NB4 (cell line): Measurements from ENCODE around the gene LRGUK.

Experiments
- DNase-seq: peaks from one replicate; pipeline ENCODE4 v3.0.0; 2010; ENCODE audit warnings: low read depth
- H3K4me3 ChIP-seq: one replicate; pipeline ENCODE4 v1.5.1; 2011; ENCODE audit warnings: mild to moderate bottlenecking, low read depth, low read length, moderate library complexity
- MYC ChIP-seq: IDR thresholded peaks from 2 replicates; pipeline ENCODE4 v1.6.1; 2011; ENCODE audit warnings: low read depth, low read length
- POLR2A ChIP-seq: IDR thresholded peaks from 2 replicates; pipeline ENCODE4 v1.6.1; 2011; ENCODE audit warnings: mild to moderate bottlenecking; ENCODE audit not compliant: insufficient read length; ENCODE audit errors: extremely low read depth
- TF ChIP-seq, protein P1 (sequence below): IDR thresholded peaks from one replicate; pipeline ENCODE4 v1.5.1; 2012; ENCODE audit warnings: low read depth, low read length
- TF ChIP-seq, protein P2 (sequence below): IDR thresholded peaks from 2 replicates; pipeline ENCODE4 v1.6.1; 2011; ENCODE audit warnings: low read depth, low read length

Gene LRGUK

DNA sequence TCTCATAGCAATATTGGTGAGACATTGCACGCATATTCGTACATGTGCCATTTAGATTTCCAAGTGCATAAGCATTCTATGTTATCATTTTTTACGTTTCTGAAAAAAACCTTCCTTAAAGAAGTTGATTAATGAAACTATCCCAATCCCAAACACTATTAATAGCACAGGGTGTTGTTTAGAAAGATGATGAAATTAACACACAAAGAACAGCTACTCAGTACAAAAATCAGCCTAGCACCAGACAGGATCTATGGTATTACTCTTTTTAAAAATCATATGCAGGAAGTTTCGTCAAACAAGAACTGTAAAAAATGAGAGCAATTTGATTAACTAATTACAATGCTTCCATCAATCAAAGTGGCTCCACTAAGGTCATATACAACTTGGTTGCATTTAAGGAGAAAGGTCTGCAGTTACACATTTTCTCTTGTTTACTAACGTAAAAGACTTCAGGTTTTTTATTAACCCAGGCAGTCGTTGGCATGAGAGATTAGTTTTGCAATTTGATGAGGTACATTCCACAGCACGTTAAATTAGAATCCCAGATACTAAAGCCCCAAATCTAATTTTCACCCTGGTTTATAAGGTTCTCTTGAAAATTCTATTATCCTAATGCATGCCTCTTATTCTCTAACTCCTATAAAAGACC lies 151.5 kb downstream of the LRGUK start:
- DNase-seq, result no peak
- TF ChIP-seq POLR2A (no peak), MYC (no peak)
- TF ChIP-seq, protein P1, sequence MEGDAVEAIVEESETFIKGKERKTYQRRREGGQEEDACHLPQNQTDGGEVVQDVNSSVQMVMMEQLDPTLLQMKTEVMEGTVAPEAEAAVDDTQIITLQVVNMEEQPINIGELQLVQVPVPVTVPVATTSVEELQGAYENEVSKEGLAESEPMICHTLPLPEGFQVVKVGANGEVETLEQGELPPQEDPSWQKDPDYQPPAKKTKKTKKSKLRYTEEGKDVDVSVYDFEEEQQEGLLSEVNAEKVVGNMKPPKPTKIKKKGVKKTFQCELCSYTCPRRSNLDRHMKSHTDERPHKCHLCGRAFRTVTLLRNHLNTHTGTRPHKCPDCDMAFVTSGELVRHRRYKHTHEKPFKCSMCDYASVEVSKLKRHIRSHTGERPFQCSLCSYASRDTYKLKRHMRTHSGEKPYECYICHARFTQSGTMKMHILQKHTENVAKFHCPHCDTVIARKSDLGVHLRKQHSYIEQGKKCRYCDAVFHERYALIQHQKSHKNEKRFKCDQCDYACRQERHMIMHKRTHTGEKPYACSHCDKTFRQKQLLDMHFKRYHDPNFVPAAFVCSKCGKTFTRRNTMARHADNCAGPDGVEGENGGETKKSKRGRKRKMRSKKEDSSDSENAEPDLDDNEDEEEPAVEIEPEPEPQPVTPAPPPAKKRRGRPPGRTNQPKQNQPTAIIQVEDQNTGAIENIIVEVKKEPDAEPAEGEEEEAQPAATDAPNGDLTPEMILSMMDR, result no peak
- TF ChIP-seq, protein P2, sequence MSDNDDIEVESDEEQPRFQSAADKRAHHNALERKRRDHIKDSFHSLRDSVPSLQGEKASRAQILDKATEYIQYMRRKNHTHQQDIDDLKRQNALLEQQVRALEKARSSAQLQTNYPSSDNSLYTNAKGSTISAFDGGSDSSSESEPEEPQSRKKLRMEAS, result no peak
- no peak overlapping the region for H3K4me3 ChIP-seq

DNA sequence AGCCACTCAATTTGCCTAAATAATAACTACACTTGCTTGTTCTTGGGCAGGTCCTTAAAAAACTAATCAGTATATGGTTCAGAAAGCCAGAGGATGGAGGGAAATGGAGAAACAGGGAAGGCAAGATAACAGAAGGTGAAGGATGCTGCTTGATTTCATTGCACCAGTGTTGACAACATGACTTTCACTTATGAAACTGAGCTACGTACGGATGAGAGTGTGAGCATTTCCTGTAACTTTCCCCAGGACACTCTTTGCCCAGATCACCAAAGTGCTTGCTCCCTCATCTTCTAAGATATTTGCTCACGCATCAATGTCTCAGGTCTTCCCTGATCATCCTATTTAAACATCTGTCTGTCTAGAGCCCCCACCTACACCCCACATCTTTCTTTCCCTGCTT lies 152.2 kb downstream of the LRGUK start:
- no peak for TF ChIP-seq POLR2A
- TF ChIP-seq, protein P2, result no peak
- no peak for TF ChIP-seq MYC
- TF ChIP-seq, protein P1, result no peak
- no peak for DNase-seq
- H3K4me3 ChIP-seq, result no peak overlapping the region

DNA sequence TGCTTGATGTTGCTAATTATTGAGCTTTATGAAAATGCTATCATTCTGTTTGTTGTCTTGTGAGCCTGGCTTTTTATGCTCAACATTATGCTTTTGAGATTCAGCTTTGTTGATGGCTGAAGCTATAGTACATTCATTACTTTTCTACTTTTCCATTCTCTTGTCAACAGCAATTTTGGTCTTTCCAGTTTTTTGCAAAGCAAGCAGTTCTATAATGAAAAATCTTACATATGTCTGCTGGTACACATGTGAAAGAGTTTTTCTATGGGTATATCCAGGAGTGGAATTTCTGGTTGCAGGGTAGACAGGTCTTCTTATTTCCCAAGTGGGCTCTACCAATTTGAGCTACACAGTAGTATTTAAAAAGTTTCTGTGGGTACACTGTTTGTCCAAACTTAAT lies 152.8 kb downstream of the LRGUK start:
- H3K4me3 ChIP-seq, result no peak overlapping the region
- DNase-seq, result no peak
- TF ChIP-seq, protein P2, result no peak
- TF ChIP-seq POLR2A (no peak), MYC (no peak)
- TF ChIP-seq, protein P1, result no peak

DNA sequence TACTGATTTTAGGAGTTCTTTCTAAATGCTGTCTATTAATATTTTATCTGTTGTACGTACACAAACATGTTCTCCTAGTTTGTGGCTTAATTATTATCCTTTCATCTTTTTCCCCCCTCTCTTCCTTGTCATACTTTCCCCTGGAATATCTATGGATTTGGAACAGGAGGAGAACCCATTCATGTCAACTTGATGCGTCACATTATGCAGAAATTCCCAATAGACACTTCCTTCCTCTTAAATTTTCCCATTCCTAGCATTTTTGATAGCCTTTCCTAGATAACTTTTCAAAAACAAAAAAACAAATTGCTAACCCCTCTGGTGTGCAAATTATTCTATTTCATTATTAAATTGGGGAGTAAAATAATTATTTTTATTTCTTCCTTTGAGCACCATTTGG lies 153.4 kb downstream of the LRGUK start:
- TF ChIP-seq, protein P1, result no peak
- TF ChIP-seq, protein P2, result no peak
- no peak for TF ChIP-seq POLR2A
- no peak for TF ChIP-seq MYC
- no peak overlapping the region for H3K4me3 ChIP-seq
- DNase-seq, result no peak

DNA sequence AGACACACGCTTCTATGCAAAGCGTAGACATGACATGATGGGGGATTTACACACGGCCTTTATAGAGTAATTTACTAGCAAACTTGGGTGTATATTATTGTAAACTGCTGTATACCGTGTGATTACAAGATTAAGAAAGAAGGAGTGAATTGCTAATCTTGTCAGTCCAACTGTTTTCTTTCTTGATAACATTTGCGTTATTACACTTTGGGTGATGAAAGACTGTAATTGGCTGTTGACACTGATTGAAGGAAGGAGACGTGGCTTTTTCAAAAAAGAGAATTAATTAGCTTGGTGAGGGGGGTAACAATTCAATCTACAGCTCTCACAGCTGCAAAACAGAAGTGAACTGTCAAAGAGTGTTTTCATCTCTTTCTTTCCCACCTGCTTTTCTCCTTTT lies 156.9 kb downstream of the LRGUK start:
- TF ChIP-seq, protein P2, result no peak
- TF ChIP-seq POLR2A (no peak), MYC (no peak)
- TF ChIP-seq, protein P1, result no peak
- DNase-seq, result no peak
- no peak overlapping the region for H3K4me3 ChIP-seq

DNA sequence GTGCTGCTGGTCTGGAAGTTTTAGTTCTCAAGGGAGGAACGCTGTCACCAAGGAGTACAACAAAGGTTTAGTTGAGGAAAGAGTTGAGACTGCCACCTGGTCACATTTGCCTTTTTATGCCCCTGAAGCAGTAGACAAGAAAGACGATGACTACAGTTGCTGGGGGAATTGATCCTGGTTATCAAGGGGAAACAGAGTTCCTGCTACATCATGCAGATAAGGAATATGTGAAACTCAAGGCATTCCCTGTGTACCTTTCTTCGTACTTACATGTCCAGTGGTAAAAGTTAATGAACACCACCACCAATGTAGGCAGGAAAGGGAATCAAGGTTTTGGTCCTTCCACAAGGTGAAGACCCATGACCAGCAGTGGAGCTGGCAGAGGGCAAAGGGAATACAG lies 157.8 kb downstream of the LRGUK start:
- TF ChIP-seq, protein P2, result no peak
- TF ChIP-seq MYC (no peak), POLR2A (no peak)
- TF ChIP-seq, protein P1, result no peak
- no peak for DNase-seq

More for the DNA sequence above, 157.8 kb downstream of the LRGUK start:
- no peak overlapping the region for H3K4me3 ChIP-seq
